GM19099 (cell line): ENCODE data around the gene ATP13A2.
A peak's percentile ranks its signal among the peaks of the same experiment; 100 is the strongest.

Experiments used
- POLR2A ChIP-seq: IDR thresholded peaks from 3 replicates; pipeline ENCODE4 v1.6.1; 2011; ENCODE audit warnings: low read depth; ENCODE audit not compliant: insufficient read length; ENCODE audit errors: extremely low read depth

The ATP13A2 gene

DNA sequence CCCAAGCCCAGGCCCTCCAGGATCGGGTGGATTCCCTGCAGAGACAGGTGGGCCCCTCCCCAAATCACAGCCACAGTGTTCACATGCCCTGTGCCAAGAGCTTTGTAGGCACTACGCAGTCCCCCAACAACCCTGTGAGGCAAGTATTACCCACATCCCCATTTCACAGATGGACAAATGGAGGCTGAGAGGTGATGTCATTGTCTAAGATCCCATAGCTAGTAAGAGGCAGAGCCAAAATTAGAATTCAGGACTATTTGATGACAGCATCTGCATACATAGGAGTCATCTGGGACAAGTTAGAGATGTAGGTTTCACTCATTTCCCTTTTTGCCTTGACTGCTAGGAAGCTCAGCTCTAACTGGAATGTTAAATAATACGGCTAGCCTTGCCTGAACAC is 43.4 kb downstream of the ATP13A2 start:
- TF ChIP-seq POLR2A = no peak

DNA sequence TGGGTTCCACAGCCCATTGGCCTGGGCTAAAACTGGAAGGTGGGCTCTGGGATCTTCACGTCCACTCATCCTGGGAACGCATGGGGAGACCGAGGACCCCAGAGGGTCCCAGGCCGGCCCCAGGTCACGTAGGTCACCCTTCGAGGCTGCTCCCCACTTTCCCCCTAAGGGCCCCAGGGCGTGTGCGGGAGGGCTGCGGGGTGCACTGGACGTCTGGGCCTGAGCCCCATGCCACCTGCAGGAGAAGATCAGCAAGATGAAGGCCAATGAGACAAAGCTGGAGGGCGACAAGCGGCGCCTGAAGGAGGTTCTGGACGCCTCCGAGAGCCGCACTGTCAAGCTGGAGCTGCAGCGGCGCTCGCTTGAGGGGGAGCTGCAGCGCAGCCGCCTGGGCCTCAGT is 43.8 kb downstream of the ATP13A2 start:
- no peak for TF ChIP-seq POLR2A

DNA sequence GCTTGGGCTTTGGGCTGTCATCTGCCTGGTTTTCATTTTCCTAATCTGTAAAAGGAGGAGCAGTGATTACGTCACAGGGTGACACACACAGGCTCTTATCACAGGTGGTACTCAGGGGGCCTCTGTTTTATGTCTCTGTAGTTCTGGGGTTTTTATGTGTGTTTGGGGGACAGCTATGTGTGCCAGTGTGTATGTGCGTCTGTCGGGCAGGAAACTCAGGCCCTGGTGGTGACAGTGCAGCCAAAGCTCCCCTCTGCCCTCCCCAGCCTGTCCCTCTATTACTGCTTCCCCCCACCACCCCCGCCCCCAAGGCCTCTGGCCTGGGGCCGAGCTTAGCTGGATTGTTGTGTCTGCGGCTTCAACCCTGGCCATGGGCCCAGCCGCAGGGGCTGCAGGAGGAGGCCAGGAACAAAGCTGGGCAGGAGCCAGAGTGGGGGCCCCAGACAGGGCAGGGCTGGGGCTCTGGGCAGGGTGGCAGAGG is 44.6 kb downstream of the ATP13A2 start:
- TF ChIP-seq POLR2A = no peak

DNA sequence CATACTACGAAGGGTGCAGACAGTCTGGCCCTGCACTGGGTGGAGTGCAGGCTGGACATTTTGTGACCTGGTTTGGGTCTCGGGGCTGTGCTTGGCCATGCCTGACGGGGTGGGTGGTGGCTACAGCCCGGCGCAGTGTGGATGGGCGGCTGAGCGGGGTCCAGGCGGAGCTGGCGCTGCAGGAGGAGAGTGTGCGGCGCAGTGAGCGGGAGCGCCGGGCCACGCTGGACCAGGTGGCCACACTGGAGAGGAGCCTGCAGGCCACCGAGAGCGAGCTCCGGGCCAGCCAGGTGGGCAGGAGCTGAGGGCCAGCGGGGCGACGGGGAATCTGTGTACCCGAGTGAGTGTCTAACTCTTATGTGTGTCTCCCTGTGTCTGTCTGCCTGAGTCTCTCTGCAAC is 45.4 kb downstream of the ATP13A2 start:
- no peak for TF ChIP-seq POLR2A

DNA sequence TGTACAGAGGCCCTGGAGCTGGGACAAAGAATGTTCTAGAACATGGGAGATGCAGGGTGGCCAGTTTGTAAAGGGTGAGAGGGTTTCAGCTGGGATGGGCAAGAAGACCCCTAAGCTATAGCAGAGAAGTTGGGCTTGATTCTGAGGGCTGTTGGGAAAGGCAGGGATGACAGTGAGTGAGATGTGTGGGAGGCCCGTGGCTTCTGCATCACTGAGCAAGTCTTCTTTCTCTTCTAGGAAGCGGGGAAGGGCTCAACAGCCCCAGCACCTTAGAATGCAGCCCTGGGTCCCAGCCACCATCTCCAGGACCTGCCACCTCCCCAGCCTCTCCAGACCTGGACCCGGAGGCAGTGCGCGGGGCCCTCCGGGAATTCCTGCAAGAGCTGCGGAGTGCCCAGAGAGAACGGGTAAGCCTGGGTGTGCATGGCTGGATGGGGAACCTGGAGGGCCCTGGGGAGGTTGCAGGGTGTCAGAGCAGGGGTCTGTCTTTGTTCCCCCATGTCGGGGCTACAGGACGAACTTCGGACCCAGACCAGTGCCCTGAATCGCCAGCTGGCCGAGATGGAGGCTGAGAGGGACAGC is 46.2 kb downstream of the ATP13A2 start:
- no peak for TF ChIP-seq POLR2A

DNA sequence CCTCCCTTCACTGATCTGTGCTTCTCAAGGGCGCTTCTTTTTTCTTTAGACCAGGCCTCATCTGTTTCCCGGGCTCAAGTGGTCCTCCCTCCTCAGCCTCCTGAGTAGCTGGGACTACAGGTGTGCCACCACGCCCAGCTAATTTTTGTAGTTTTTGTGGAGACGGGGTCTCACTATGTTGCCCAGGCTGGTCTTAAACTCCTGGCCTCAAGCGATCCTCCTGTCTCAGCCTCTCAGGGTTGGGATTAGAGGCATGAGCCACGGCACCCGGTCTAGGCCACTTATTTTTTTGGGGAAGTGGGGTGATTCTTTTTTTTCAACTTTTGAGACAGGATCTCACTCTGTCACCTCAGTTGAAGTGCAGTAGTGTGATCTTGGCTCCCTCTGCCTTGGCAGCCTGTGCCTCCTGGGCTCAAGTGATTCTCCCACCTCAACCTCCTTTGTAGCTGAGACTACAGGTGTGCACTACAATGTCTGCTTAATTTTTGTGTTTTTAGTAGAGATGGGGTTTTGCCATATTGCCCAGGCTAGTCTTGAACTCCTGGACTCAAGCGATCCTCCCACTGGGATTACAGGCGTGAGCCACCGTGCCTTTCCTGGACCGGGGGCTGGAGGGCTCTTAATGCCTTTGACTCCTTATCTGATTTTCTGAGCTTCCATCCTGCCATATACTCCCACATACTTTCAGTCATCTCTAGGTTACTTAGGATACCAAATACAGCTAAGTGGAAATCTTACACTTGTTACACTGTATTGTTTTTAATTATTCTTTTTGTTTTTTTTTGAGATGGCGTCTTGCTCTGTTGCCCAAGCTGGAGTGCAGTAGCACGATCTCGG is 50.2 kb downstream of the ATP13A2 start:
- no peak for TF ChIP-seq POLR2A

DNA sequence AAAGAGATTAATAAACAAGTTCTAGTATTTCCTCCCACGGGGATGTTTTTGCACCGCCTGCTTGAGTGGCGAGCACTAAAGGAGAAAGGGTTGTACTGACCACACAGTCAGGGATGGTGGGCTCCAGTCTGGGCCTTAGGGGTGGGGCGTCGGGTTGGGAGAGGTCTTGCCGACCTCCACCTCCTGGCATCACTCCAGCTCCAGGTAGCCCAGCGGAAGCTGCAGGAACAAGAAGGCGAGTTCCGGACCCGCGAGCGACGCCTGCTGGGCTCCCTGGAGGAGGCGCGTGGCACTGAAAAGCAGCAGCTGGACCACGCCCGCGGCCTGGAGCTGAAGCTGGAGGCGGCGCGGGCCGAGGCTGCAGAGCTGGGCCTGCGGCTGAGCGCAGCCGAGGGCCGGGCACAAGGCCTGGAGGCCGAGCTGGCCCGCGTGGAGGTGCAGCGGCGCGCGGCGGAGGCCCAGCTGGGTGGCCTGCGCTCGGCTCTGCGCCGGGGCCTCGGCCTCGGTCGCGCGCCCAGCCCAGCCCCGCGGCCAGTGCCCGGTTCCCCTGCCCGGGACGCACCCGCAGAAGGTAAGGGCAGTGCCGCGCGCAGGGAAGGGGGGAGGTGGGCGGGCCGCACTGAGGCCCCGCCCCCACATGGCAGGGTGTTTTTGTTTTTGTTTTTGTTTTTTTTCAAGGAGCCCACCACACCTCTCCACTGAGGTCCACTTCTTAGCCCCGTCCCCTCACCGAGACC is 51.0 kb downstream of the ATP13A2 start:
- peak; percentile 39 for TF ChIP-seq POLR2A

DNA sequence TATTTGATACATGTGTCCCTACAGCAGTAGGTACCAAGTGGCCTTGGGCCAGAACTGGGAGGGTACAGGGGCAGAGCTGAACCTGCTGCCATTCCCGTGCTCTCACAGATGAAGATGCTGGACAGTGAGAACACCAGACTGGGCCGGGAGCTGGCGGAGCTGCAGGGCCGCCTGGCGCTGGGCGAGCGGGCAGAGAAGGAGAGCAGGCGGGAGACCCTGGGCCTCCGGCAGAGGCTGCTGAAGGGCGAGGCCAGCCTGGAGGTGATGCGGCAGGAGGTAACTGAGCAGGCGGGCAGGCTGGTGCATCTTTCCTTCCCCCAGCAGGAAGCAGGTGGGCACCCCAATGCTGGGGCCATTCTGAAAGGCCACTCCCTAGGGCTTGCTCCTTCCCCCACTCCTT is 53.3 kb downstream of the ATP13A2 start:
- TF ChIP-seq POLR2A = no peak

DNA sequence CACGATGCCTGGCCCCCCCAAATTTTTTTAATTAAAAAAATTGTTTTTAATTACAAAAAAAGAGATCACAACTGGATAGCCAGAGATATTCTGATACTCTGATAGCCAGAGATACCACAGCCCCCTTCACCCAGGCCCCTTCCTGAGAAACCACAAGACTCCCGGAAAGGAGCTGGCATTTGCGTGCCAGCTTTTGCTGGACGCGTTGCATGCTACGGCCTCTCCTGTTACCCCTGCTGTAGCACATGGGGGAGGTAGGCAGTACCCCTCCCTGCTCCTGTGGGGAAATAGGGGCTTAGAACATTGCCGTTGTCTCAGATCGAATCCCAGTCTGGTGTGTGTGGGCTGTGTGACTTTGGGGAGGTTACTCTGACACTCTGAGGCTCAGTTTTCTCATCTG is 54.0 kb downstream of the ATP13A2 start:
- TF ChIP-seq POLR2A = no peak

DNA sequence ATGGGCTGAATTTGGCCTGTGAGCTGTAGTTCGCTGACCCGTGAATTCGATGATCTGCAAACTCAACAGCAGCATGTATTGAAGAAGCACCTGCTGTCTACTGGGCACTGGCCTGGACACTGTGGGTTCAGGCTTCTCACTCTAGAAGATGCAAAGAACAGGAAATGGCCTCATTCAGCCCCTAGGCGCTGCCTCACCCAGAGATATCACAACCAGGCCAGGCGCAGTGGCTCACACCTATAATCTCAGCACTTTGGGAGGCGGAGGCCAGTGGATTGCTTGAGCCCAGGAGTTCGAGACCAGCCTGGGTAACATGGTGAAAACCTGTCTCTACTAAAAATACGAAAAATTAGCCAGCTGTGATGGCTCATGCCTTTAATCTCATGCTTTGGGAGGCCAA is 55.0 kb downstream of the ATP13A2 start:
- TF ChIP-seq POLR2A = no peak

DNA sequence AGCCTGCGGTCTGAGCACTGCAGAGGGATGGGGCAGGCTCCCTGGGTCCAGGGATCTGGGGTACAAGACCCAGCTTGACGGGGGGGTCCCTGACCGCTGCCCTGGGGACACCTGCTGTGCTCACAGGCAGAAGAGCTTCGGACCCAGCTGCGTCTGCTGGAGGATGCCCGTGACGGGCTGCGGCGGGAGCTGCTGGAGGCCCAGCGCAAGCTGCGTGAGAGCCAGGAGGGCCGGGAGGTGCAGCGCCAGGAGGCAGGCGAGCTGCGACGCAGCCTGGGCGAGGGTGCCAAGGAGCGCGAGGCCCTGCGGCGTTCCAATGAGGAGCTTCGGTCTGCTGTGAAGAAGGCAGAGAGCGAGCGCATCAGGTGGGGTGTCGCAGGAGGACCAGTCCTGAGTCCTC is 56.5 kb downstream of the ATP13A2 start:
- TF ChIP-seq POLR2A = no peak

DNA sequence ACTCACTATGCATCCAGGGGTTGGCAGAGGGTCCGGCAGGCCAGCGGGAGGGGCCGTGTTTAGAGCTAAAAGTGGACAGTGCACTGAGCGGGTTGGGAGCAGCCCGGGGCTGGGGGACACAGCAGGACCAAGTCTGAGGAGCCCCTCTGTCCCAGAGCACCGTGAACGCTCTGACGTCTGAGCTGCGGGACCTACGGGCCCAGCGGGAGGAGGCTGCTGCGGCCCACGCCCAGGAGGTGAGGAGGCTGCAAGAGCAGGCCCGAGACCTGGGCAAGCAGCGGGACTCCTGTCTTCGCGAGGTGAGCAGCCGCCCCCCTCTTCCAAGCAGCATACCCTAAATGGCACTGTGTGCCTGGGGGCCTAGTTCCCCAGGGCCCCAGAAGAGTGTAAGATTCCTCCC is 57.1 kb downstream of the ATP13A2 start:
- TF ChIP-seq POLR2A = no peak

DNA sequence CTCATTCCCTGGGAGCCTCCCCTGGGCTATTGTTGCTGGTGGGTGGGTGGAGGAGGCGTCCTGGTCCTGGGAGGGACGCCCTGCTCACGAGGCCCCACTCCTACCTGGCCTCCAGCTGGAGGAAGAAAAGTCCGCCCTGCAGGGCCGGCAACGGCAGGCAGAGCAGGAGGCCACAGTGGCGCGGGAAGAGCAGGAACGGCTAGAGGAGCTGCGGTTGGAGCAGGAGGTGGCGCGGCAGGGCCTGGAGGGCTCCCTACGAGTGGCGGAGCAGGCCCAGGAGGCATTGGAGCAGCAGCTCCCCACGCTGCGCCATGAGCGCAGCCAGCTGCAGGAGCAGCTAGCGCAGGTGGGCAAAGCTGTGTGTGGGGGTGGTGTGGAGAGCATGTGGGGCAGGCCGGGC is 65.1 kb downstream of the ATP13A2 start:
- no peak for TF ChIP-seq POLR2A

DNA sequence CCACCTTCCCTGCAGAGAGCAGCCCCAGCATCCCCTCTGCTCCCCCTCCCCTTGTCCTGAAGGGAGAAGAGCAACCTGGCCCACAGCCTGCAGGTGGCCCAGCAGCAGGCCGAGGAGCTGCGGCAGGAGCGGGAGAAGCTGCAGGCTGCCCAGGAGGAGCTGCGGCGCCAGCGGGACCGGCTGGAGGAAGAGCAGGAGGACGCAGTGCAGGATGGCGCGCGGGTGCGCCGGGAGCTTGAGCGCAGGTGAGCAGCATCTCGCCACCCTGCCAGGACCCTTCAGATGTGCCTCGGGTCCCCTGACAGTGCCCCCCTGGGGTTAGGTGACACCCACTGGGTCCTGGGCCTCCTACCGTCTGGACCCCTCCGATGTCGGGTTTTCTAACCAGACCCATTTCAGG is 67.7 kb downstream of the ATP13A2 start:
- TF ChIP-seq POLR2A = no peak

DNA sequence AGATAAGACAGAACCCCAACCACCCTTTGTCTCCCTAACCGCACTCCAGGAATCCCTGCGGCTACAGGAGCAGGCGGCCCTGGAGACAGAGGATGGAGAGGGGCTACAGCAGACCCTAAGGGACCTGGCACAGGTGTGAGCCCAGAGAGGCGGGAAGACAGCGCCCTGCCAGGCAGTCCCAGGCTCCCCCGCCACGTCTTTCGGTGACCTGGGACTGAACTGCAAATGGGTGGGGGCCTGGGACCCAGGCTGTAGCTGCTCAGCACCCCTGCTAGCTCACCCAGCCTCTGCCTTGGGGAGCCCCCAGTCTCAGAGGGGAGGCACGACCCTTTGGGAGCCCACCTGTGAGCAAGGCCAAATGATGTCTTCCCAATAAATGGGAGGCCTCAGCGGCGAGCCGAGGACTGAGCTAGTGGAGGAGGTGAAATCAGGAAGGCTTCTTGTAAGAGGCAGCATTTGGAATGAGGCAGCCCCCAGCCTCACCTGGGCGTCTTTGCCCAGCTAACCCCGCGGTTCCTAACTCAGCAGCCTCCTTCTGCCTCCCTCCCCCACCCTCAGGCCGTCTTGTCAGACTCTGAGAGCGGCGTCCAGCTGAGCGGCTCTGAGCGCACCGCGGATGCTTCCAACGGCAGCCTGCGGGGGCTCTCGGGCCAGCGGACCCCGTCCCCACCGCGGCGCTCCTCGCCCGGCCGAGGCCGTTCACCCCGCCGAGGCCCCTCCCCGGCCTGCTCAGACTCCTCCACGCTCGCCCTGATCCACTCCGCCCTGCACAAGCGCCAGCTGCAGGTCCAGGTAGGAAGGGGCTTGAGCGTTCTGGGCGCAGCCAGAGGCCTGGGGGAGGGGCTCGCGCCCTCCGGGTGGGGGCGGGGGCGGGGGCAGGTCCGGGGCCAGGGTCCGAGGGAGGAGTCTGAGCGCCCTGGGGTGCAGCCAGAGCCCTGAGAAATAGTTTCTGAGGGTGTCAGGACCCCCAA is 73.1 kb downstream of the ATP13A2 start:
- TF ChIP-seq POLR2A = no peak
